T-helper 1 cell (primary cell): ENCODE results near the gene PARP8.
"Not testable (repeated sequence)": the region's sequence is repeated elsewhere in the genome, so short reads cannot be mapped to it uniquely, and the experiment has no call there.

ENCODE experiments used
- DNase-seq, 5 donors: peaks; one replicate each; pipeline ENCODE4 v3.0.0-alpha.2; 2012 to 2020
- total RNA-seq, 4 donors: gene quantifications; one replicate each; lab custom pipeline; 2026; lab: John Stamatoyannopoulos, UW

The PARP8 gene, protein sequence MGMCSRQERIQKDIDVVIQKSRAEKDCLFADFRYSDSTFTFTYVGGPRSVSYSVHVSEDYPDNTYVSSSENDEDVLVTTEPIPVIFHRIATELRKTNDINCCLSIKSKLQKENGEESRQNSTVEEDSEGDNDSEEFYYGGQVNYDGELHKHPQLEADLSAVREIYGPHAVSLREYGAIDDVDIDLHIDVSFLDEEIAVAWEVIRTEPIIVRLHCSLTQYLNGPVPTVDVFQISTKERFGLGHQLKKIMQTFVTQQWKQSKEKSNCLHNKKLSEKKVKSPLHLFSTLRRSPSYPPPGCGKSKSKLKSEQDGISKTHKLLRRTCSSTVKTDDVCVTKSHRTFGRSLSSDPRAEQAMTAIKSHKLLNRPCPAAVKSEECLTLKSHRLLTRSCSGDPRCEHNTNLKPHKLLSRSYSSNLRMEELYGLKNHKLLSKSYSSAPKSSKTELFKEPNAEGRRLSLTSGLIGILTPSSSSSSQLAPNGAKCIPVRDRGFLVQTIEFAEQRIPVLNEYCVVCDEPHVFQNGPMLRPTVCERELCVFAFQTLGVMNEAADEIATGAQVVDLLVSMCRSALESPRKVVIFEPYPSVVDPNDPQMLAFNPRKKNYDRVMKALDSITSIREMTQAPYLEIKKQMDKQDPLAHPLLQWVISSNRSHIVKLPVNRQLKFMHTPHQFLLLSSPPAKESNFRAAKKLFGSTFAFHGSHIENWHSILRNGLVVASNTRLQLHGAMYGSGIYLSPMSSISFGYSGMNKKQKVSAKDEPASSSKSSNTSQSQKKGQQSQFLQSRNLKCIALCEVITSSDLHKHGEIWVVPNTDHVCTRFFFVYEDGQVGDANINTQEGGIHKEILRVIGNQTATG
- total RNA-seq: 294 to 485 (median 419) reads per million in 4 donors

DNA sequence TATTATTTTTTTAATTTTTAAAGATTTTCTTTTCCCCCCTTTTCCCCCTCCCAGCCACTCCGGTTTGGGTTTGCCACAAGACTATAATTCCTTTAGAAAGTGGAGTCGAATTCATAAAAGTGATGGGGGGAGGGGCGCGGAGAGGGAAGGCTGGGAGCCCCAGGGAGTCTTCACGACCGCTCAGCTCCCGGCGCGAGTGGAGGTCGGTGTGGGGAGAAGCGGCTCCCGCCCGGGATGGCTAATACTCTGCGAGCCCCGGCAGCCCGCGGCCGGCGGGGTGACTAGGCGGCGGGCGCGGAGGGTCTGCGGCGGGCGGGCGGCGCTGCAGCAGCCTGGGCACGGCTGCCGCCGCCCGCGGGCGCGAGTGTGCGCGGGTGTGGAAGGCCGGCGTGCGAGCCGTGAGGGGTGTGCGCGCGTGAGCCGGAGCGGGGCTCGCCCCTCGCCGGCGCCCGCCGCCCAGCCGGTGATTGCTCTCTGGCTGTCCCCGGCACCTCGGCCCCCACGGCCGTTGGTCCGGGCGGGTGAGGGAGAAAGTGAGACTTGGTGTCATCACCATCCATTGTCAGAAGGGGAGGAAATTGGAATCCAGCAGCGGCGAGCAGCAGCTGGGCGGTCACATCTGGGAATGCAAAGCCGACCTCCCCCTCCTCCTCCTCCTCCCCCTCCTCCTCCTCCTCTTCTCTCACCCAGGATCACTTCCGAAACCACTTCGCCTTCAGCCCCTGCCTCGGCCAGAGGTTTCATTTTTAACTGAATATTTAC lies at the start of gene PARP8:
Gene PARP8 (plus strand): TSS at position 377 of the 762 bp plus-strand sequence. CDS start 459 bp downstream, outside the sequence.
- DNase-seq: peak; percentile 17 to 53 (median 34)

DNA sequence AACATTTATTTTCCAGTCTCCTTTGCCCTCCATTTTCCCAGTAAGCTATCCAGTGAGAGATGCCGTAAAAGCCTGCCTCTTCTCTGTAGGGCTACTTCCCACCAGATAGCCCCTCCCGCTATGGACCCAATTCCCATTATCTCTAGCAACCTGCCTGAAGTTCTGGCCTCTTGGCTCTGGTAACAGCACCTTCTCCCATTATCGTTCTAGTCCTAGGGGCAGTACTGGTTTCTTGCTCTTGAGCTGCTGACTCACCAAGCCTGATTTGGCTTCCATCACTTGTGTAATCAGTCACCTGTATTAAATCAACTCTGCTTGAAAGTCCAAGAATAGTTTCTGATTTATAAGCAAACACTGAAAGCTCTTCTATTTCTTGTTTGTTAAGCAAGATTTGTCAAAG lies 42.8 kb upstream of the PARP8 start:
- DNase-seq: no peak

DNA sequence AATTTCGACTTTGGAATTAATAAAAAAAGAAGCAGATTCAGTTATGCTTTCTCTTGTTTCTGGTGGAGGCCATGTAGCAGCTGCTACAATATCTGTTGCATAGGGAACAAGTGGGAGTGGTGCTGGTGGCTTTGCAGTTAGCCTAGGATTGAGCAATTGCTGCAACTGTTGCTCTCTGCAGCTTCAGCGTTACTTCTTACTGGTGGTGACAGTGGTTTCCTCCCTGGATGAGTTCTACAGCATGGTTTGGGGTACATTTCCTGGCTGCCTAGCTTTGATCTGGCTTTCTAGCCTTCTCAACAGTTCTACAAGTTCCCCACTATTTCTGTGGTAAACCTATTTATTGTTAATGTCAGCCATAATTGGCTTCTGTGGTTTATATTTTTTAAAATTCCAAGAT lies 31.6 kb upstream of the PARP8 start:
- DNase-seq: peak in 2 of 5 donors; percentile 3 to 86

DNA sequence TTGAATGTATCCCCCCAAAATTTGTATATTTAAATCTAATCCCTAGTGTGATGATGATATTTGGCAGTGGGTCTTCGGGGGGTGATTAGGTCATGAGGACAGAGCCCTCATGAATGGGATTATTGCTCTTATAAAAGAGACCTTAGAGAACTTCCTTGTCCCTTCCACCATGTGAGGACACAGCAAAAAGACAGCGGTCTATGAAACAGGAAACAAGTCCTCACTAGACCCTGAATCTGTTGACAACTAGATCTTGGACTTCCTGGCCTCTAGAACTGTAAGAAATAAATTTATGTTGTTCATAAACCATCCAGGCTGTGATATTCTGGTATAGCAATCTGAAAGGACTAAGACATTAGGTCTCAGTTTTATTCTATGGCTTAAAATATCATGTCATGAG lies 28.9 kb upstream of the PARP8 start:
- DNase-seq: not testable (repeated sequence)

DNA sequence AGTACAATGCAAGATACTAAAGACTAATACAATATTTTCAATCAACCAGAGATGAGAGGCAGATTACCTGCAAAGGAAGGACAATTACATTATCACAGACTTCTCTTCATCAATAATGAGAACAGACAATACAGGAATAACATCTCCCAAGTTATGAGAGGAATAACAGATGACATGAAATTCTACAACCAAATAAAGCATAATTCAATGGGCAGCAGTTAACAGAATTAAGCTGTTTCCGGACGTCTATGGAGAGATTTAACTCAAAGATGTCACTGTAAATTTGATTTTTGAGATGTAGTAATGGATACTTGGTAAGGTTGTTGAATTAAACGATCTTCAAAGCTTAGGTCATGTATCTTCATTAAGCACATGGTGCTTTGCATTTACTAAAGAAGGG lies 19.8 kb upstream of the PARP8 start:
- DNase-seq: no peak

DNA sequence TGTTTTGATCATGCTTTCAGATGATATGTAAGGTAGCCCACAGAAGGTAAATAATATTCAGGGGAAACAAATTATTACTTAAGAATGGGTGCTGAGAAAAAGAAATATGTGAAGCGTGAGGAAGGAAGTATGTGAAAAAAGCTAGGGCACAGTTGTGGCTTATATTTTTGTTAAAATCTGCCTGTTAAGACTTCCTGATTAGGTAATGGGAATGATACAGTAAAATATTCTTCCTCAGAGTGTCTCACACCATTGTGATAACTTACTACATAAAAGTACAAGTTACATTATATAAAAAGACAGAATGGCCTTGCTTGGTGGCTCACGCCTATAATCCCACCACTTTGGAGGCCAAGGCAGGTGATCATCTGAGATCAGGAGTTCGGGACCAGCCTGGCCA lies 18.7 kb upstream of the PARP8 start:
- DNase-seq: no peak

DNA sequence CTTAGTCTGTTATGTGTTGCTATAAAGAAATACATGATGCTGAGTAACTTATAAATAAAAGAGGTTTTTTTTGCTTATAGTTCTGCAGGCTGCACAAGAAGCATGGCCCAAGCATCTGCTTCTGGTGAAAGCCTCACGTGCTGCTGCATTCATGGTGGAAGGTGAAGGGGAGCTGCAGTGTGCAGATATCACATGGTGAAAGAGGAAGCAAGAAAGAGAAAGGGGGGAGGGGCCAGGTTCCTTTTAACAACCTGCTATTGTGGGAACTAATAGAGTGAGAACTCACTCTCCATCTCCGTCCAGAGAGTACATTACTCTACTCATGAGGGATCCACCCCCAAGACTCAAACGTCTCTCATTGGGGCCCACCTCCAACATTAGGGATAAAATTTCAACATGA lies 12.5 kb upstream of the PARP8 start:
- DNase-seq: no peak

DNA sequence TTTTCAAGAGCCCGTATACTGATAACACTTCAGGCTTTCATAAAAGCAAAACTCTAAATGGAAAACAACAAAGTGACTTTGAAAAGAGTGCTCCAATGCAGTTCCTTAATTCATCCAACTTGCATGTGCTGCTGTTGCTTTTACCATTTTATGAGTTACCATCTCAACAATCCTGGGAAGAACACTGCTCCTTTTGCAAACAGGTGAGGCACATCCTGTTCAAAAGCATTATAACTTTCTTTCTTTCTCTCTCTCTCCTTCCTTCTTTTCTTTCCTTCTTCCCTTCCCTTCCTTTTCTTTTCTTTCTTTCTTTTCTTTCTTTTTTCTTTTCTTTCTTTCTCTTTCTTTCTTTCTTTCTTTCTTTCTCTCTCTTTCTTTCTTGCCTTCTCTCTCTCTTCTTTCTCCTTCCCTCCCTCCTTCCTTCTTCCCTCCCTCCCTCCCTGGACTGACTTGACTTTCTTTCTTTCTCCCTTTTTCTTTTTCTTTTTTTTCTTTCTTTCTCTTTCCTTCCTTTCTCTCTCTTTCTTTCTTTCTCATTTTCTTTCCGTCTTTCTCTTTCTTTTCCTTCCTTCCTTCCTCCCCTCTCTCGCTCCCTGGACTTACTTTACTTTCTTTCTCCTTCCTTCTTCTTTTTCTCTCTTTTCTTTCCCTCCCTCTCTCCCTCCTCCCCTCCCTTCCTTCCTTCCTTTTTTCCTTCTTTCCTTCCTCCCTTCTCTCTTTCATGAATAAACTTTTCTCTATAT lies 11.2 kb upstream of the PARP8 start:
- DNase-seq: no peak

DNA sequence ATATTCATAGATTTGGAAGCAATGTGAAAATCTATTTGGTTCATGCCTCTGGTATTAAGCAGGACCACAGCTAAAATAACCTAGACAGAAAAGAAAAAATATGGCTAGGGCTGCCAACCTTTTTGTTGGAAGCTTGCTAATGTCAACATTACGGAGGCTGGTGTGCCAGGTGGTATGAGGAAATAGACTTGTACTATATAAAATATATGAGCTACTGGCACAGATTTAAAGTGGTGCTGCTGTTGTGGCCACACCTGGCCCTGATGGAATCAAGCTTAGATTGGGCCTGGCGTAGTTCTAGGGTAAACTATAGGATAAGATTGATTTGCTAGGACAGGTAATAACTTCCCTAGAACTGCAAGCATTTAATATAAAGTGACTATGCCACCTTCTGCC lies 10.6 kb upstream of the PARP8 start:
- no peak for DNase-seq

DNA sequence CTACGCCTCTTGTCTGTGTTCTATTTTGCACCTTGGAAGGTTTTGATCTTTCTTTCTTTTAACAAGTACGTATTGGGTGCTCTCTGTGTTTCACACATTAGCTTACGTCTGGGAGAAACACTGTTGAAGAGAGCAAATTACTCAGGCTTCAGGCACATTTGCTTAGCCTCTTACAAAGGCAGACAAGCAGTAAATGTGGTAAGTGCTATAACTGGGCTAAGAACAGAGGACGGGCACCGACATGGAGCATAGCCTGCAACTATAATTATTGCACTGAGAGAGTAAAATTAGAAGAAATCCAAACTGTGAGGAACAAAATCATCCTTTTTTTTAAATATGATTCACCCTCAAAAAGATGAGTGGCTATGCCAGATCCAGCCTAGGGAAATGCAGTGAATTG lies 9.4 kb upstream of the PARP8 start:
- no peak for DNase-seq

DNA sequence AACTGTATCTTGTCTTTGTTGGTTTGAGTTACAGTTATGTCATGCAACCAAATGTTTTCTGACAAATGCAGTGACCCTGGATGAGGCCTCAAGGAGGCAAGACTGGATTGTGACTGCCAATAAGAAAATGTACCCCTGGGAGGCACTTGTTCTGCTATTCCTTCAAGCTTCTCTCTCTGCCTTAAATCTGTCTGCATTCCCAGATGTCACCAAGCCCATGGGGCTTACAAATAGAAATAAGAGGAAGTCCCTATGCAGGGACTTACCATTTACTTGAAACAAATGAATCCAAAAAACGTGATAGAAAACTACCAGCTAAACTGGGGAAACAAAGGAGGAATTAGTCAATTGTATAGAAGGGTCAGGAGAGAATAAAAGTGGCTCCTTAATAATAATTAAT lies 8.2 kb upstream of the PARP8 start:
- DNase-seq: no peak

DNA sequence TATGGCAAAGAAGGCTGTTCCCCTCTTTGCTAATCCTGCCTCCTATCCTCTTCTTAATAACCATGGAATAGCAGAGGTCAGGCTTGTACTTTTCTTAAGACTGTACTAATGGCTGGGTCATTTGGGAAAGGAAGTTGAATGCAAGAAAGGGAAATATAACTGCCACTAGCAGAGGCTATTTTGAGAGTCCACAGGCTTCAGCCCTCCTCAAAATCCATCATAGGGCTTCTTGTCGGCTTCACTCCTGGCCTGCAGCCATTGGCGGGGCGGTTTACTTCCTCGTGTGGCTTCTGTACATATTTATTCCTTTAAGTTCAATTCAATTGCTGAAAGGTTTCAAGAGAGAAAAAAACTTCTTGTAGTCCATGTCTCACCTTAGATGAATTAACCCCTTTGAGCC lies 2.8 kb upstream of the PARP8 start:
- no peak for DNase-seq

DNA sequence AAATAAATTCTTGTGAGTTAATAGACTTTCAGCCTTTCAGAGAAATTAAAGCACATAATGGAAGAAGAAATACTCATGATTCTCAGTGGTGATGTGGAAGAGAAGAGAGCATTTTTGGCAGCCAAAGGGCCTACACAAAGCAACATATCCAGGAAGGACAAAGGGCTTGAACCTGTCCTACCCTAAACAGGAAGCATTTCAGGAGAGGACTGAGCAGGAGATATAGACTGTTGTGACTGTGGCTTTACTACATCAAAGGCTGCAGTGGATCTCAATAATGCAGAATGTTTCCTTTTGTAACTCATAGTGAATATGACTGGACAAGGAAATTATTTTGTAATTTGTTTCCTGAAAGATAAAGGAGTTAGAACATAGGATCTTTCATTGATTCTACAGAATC lies 1.3 kb upstream of the PARP8 start:
- DNase-seq: no peak

DNA sequence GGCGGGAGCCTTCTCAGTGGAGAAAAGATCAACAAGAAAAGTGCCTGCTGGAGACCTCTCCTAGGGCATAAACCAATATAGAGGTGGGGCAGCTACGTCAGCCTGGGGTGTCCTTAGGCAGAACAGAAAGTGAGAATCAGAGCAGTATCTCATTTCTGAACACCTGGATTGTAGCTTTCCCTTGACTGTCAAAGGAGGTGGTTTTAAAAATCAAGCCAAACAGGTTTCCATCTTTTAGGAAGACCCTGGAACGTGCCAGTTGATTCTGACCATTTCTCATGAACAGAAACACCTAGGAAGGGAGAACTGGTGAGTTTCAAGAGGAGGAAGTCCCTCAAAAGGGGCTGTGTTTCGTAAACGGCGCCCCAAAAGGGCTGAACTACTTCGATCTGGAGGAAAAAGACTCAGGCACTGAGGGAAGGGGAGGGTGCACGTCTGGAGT lies 655 bp upstream of the PARP8 start:
- peak in 4 of 5 donors; percentile 27 to 42 (median 30) for DNase-seq

DNA sequence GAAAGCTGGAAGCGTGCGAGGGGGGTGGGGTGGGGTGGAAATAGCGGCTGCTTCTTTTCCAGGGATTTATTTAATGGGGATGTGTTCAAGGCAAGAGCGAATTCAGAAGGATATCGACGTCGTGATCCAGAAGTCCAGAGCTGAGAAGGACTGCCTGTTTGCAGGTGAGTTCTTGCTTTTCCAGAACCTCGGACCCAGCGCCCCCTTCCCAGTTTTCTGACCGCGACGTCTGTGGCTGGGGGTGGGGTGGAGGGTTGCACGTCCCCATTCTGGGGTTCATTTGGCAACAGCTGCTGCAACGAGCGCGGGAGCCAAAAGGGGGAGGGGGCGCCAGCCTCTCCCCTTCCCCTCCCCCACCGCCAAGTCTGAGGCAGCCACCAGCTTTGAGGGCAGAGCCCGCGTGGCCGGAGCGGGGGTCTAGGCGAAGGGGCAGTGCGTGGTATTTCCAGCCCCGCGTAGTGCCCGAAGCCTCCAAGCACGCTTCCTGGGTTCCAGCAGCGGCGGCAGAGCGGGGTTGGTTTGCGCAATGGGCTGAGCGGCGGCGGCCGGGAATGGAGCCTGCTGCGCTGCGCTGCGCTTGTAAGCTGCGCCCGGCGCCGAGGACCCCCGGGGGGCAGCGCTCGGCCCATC lies 701 bp downstream of the PARP8 start:
- peak in 2 of 5 donors; percentile 23 for DNase-seq

DNA sequence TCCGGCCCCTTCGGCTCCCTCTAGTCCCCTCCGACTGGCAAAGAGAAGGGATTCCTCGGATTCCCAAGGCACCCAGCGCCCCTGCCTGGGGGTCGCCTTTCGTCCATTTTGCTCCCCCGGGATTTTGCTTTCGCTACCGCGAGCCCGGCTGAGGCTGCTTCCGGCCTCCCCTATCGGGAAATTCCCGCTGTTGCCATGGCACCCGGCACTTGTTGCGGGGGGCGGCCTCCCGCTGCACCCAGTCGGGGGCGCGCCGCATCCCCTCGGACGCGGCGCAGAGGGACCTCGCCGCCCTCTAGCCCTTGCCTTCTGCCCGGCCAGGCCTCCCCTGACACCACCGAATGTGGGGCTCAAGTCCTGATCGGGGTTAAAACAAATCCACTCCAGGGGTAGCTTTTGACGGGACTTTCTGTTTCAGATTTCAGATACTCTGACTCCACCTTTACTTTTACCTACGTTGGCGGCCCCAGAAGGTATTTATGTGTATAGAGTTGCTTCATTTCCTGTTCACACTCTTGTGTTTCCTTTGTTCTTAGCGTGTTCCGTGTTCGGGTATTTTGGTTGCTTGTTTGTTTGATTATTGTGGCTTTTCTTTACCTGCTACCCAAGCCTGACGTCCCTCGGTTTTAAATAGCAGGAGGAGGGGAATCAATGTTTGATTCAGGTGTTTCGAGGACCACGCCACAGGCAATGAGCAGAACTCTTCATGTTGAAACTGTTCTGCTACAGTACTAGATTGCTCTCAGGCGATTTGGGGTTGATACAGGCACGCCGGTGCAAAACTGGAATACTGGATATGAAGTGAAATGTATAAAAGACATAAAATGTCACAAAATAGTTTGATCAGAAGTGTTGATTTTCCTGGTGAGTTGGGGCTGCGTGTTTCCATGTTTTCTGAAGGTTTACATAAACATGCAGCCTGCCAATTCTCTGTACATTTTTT lies 1.5 kb downstream of the PARP8 start:
- DNase-seq: peak; percentile 76 to 87 (median 82)

DNA sequence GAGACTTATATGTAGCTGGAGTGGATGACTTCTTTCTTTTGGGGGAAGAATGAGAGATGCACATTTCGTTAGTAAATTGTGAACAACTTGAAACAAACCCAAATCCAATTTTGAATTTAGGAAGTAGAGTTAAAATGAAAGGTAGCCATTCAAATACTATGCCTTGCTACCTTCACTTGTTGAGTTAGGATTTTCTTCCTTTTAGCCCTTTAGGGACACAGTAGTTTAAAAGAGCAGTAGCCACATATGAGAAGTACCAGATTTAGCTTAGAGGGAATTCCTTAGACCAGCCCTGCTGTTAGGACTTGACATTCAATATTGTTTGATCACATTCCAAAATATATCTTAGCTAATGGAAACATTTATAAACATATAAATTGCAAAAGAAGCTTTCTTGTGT lies 2.2 kb downstream of the PARP8 start:
- DNase-seq: not testable (repeated sequence)

DNA sequence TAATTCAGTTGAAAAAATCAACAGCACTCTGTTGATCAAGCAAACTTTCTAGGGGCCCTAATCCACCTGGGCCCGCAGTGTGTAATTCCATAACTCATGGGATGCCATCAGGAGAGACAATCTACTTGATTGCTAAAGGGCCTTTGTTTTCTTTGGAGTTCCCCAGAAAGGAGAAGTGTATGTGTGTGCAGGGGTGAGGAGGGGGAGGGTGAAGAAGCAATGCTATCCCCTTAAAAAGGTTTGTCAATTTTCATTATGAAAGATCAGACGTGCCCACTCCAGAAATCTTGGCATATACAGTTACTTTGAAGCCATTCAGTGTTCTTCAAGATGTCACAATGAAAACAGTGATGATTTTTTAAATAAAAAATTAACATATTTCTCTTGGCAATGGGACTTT lies 6.2 kb downstream of the PARP8 start:
- DNase-seq: no peak

DNA sequence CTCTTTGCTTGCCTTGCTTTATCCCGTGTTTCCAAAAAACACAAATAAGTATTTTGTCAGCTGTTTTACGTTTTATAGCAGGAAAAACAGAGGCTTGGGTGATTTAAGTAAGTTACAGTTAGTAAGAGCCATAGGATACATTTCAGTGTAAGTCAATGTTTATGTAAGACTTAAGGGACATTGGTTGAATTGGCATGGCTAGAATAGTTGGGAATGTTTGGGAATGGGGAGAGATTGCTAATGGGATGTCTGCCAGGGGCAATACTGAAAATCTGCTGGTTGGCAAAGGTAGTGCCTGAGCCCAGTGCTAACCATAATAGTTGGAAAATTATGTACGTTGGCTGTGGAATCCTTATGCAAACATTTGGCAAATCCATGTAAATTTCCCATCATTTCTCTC lies 7.0 kb downstream of the PARP8 start:
- DNase-seq: not testable (repeated sequence)

DNA sequence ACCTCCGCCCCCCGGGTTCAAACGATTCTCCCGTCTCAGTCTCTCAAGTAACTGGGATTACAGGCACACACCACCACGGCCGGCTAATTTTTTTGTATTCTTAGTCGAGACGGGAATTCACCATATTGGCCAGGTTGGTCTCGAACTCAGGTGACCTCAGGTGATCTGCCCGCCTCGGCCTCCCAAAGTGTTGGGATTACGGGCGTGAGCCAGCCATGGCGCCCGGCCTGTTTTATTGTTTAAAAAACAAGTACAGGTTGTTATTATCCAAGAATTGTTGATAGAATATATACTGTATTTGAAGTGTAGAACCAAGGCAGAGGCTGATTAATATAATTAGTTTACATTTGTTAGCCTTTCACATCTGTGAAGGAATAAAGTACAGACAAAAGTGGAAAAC lies 8.9 kb downstream of the PARP8 start:
- no peak for DNase-seq

DNA sequence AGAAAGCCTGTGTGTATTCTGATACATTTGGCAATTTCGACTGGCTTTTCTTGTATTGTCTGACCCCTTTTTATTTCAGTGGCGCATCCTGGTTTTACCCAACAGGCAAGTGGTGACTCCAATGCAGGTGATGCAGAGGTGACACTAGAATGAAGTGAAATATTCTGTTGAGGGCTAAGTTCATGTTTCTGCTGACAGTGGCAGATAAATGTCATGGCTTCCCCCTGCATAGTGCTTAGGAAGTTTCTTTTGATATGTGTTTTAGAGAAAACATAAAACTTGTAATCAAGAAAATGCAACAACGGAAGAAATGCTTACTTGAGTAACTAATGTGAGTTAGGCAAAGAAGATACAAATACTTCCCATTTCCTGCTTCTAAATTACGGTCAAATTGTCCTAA lies 13.1 kb downstream of the PARP8 start:
- DNase-seq: not testable (repeated sequence)
